ENCODE measurements around the gene PATZ1. TPM values are rescaled to one million over a fixed set of nuclear protein-coding genes. Genes with fewer than 3 reads are reported as not detected.

The PATZ1 gene
- total RNA-seq, 4 donors from 2014 or later: 9.2 to 38.8 (median 25.1) TPM

DNA sequence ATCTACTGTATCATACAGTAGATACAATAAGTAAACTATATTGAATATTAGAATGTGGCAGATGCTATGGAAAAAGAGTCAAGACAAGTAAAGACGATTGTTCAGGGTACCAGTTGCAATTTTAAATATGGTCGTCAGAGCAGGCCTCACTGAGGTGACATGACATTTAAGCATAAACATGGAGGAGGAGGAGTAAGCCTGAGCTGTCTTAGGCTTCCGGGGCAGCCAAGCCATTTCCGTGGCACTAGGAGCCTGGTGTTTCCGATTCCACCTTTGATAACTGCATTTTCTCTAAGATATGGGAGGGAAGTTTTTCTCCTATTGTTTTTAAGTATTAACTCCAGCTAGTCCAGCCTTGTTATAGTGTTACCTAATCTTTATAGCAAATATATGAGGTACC lies 68.4 kb downstream of the PATZ1 start:
- Histone ChIP-seq H3K4me3 (no peak overlapping the region), H3K9me3 (no peaks in the 10 kb centered on the region), H3K36me3 (no peaks in the 10 kb centered on the region), H3K27me3 (no peaks in the 10 kb centered on the region), H3K4me1 (no peaks in the 10 kb centered on the region), H3K27ac (no peak overlapping the region)
- no peak for TF ChIP-seq POLR2A (IDR thresholded peaks at IDR 0.05)
- TF ChIP-seq, protein P1, sequence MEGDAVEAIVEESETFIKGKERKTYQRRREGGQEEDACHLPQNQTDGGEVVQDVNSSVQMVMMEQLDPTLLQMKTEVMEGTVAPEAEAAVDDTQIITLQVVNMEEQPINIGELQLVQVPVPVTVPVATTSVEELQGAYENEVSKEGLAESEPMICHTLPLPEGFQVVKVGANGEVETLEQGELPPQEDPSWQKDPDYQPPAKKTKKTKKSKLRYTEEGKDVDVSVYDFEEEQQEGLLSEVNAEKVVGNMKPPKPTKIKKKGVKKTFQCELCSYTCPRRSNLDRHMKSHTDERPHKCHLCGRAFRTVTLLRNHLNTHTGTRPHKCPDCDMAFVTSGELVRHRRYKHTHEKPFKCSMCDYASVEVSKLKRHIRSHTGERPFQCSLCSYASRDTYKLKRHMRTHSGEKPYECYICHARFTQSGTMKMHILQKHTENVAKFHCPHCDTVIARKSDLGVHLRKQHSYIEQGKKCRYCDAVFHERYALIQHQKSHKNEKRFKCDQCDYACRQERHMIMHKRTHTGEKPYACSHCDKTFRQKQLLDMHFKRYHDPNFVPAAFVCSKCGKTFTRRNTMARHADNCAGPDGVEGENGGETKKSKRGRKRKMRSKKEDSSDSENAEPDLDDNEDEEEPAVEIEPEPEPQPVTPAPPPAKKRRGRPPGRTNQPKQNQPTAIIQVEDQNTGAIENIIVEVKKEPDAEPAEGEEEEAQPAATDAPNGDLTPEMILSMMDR (IDR thresholded peaks at IDR 0.05): no peak
- intact Hi-C loops (cut with DNase I; ENCODE audit: low total_unique reads): no loop called here
- no peak for DNase-seq

DNA sequence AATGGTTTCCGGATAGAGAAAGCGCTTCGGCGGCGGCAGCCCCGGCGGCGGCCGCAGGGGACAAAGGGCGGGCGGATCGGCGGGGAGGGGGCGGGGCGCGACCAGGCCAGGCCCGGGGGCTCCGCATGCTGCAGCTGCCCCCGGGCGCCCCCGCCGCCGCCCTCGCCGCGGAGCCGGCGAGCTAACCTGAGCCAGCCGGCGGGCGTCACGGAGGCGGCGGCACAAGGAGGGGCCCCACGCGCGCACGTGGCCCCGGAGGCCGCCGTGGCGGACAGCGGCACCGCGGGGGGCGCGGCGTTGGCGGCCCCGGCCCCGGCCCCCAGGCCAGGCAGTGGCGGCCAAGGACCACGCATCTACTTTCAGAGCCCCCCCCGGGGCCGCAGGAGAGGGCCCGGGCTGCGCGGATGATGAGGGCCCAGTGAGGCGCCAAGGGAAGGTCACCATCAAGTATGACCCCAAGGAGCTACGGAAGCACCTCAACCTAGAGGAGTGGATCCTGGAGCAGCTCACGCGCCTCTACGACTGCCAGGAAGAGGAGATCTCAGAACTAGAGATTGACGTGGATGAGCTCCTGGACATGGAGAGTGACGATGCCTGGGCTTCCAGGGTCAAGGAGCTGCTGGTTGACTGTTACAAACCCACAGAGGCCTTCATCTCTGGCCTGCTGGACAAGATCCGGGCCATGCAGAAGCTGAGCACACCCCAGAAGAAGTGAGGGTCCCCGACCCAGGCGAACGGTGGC lies 69.5 kb downstream of the PATZ1 start:
- DNase-seq: no peak
- Histone ChIP-seq H3K4me3 (no peak overlapping the region), H3K27me3 (no peaks in the 10 kb centered on the region), H3K27ac (no peak overlapping the region), H3K36me3 (no peaks in the 10 kb centered on the region), H3K9me3 (no peaks in the 10 kb centered on the region), H3K4me1 (no peaks in the 10 kb centered on the region)
- no peak for TF ChIP-seq POLR2A (IDR thresholded peaks at IDR 0.05)
- TF ChIP-seq, protein P1 (IDR thresholded peaks at IDR 0.05): no peak
- intact Hi-C loops (cut with DNase I; ENCODE audit: low total_unique reads): no loop called here

Small RNAs within 50 kb of the gene (small RNA-seq; reads per million reads assigned to genes)
- gene RNA5SP496: not detected
- gene RNU6-338P: not detected

Other genes with a start within 250 kb of the PATZ1 start
- 1,000 to 10,000 TPM in 2 of 4 donors, 100 to 1,000 TPM in 1, 10 to 100 TPM in 1; 91.7 to 2,170 (median 948) TPM for gene SELENOM, start 238.8 kb downstream of the PATZ1 start, total RNA-seq
- 1 to 10 TPM in 3 of 4 donors, under 1 TPM in 1; 0.59 to 7.9 (median 3.0) TPM for gene INPP5J, start 223.4 kb downstream of the PATZ1 start, total RNA-seq
- gene PLA2G3, start 205.8 kb downstream of the PATZ1 start, total RNA-seq: not detected
- 10 to 100 TPM; 10.8 to 39.5 (median 28.0) TPM for gene RNF185, start 186.2 kb downstream of the PATZ1 start, total RNA-seq
- gene LIMK2, start 134.0 kb downstream of the PATZ1 start, total RNA-seq: 10 to 100 TPM in 2 of 4 donors, 1 to 10 TPM in 2; 7.2 to 52.0 (median 22.1) TPM
- gene PIK3IP1, start 53.9 kb downstream of the PATZ1 start, total RNA-seq: 10 to 100 TPM; 12.7 to 35.1 (median 24.7) TPM
- gene DRG1, start 53.3 kb upstream of the PATZ1 start, total RNA-seq: 10 to 100 TPM in 3 of 4 donors, 1 to 10 TPM in 1; 9.2 to 98.2 (median 40.9) TPM
- gene EIF4ENIF1, start 143.5 kb upstream of the PATZ1 start, total RNA-seq: 10 to 100 TPM; 19.0 to 95.8 (median 47.3) TPM
- 10 to 100 TPM; 10.2 to 44.1 (median 33.3) TPM for gene SFI1, start 150.2 kb upstream of the PATZ1 start, total RNA-seq